HG03159 (cell line): ENCODE results near the gene KIRREL3.

Experiments used
- ATAC-seq: cut with Tn5 transposase; IDR thresholded peaks from one replicate; pipeline ENCODE4 v1.9.1; 2021; ENCODE audit warnings: mild to moderate bottlenecking, moderate library complexity; ENCODE audit not compliant: unreplicated experiment

KIRREL3 gene

DNA sequence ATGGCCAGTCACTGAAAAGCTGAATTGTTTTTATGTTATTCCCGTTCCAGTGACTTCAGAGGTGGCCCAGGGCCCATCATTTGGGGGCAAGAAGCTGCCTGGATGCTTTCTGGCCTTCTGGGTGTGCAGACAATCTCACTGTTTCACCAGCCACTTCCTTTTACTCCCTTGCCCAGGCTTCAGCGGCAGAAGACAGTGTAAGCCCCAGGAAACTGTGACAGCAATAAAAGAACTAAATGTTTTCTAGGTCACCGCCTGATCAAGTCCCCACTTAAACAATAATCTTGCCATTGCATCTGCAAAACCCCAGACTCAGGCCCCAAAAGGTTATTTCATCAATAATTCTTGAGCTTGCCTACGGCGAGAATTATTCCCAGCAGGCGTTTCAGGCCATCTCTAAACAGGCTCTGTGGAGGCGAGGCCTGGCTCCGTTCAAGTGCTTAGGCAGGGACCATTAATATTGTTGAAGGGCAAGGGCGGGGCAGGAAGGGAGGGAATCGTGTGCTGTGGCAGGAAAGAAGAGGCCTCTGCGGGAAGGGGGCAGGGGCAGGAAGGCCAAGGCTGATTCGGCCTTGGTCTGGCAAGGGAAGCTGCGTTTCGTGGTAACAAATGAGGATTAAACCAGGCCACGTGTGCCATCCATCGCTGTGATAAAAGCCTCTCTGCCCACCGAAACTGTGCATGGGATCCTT, 252.3 kb downstream of the KIRREL3 start:
- no peak for ATAC-seq

DNA sequence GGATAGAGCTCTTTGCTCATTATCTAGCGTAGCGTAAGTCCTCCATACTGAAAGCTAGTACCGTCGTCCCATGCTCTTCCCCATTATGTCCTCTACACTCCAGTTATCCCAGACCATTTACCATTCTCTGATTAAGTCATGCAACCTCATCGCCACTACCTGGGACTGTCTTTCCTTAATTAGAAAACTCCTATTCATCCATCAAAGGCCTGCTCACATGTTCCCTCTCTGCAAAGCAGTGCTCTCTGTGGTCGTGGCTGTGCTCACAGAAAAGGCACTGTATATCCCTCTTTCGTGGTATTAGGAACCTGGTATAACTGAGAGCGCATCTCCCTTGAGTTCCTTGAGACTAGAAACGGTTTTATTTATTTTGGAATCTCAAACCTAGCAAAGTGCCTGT, 253.3 kb downstream of the KIRREL3 start:
- ATAC-seq: no peak

DNA sequence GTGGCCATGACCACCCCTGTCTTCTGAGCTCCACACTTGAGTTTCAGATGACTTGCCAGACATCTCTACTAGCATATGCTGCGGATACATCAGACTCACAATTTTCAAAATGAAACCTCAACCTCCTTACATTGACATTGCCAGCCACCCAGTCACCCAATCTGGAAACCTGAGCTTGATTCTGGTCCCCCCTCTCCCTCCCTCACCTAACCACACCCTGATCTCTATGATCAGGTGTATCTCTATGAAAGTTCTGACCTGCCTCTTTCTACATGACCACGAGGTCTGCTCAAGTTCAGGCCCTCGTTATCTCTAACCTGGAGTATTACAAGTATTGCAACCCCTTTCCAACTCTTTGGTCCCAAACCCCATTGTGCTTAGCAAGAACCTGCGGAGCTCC, 254.1 kb downstream of the KIRREL3 start:
- ATAC-seq: no peak

DNA sequence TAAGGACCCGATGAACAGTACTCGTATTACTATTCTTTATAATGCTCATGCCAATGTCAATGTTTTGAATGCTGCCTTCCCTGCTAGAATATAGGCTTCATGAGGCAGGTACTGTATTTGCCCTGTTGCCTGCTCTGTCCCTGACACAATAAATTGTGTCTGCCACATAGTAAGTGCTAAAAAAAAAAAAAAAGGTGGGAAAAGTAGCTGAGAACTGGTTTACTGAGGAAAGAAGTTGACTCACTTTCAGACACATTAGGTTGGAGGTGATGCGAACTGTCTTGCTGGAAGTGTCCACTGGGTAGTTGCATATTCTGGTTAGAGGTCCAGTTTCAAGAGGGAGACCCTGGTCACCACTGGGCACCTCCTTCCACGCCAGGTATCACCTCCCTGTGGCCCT, 255.9 kb downstream of the KIRREL3 start:
- no peak for ATAC-seq

DNA sequence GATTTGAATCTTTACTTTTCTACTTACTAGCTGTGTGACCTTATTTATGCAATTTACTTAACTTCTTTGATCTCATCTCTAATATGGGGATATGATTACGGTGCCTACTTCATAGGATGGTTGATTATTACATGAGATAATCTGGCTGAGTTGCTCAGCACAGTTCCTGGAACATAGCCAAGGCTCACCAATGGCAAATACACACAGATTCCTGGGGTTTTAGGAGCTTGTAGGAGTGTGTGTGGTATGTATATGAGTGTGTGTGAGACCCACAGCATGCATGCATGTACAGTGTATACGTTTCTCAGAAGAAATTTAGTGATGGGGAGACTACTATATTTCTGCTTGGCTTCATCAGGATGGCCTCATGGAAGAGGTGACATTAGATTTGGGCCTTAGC, 256.9 kb downstream of the KIRREL3 start:
- no peak for ATAC-seq

DNA sequence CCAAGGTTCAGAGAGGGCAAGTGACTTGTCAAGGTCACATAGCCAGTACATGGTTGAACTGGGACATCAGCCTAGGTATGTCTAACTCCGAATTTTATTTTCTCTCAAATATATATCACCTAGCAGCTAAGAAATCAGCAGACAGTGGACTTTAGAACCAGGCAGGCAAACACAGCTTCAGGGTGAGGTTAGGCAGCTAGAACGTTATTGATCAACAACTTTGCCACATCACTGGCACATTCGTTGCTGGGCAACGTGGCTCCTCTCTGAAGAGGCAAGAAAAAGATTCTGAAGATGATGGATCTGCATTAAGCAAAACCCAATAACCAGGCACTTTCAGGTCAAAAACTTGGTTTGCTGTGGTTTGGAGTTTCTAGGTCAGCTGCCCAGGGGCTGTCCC, 258.0 kb downstream of the KIRREL3 start:
- ATAC-seq: no peak

DNA sequence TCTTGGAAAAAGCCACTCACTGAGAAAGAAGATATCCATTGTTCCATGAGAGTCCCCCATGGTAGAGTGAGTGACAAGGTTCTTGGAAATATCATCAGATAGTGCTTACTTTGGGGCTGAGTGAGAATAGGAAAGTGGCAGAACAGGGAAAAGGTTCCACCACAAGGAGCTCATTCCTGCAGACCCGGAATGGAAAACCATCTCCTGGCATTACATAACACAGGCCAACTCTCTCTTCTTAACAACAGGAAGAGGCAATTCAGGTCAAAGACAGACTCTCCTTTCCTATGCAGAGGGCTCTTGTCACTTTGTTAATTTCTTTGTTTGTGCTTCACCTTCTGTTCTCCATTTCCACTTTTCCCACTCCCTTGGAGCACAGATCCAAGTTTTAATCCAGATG, 259.7 kb downstream of the KIRREL3 start:
- ATAC-seq: no peak

DNA sequence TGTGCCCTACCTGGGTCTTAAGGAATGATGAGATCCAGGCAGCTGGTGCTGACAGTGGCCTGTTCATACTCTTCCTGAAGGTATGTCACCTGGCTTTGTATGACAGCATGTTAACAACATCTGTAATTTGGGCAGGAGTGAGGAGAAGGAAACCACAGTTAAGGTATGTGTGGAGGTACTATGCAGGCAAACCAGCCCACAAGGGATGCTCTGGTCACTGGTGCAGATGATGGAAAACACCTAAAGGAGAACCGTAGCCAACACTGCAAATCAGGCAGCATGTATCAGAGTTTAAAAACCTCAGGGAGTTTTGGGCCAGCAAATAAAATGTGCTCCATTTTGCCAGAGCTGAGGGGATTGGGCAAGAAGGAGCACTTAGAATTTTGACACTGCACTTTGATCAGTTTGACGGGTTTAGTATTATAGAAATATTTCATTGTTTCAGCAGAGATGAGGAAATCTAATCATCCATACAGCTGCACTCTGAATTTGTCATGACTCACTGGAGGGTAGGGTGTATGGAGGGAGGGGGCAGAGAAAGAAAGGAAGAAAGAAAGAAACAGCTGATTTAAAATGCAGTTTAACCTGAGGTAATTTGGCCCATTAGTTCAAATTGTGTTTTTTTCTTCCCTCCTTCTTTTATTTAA, 260.9 kb downstream of the KIRREL3 start:
- ATAC-seq: no peak

DNA sequence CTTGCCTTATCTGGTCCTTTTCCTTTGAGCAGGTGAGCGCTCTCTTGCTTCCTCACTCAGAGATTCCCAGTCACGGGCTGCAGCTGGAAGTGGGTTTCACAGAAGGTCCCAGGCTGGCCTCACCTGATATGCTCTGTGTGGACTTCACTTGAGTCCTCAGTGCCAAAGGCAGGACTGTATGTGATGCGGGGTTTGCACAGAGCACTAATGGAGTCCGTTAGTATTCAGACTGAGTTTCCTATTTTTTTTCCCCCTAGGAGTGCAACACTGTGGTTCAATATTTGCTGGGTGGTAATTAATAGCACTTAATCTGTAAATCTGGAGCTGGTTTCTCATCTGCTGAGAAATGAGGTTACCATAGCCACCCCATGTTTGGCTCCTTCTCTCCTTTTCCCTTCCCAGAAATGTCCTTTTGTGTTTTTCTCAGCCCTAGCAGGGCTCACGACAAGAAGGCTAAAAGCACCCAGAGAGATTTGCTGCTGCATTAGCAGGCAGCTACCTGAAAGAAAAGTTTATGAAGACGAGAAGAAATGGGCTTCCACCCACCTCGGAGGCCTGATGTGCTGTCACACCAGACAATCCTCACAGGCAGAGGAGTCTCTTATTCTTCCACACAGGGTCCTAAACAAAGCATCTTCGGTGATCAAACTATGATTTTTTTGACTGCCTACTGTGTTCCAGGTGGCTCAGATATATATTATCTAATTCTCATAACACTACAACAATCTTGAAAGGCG, 262.1 kb downstream of the KIRREL3 start:
- ATAC-seq: no peak

DNA sequence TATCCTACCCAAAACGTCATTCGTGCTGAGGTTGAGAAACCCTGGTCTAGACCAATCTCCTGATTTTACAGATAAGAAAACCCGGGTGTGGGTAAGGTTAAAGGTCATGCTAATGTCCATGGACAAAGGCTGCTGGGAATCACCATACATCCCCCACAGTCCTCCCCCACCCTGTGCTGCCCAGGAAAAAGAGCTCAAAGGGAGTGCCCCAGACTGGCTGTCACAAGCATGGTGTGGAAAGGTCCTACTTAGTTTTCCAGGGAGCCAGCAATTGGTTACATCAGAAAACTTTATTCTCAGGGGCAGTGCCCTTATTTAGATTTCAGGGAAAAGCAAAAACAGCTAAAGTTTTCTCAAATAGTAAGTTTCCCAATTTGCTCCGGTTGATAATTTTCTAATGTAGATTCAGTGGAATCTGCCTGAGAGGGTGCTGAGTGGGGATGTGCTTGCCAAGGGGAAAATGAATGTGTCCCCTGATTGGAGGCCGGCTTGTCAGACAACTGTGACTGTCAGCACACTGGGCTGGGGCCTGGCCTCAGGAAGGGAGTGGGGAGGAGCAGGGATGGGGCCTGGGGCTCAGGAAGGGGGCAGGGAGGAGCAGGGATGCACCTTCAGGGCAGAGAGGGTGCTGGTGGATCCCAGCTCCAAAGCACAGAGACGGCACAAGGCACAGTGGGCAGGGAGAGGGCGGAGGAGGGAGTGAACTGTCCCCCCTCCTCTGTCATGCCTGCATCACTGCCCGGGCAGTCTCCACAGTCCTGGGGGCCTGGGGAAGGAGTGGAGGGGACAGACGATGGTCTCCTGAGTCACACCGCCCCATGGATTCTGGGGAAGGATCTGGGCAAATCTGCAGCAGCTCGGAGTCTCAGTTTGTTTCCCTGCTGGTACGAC, 263.6 kb downstream of the KIRREL3 start:
- no peak for ATAC-seq

DNA sequence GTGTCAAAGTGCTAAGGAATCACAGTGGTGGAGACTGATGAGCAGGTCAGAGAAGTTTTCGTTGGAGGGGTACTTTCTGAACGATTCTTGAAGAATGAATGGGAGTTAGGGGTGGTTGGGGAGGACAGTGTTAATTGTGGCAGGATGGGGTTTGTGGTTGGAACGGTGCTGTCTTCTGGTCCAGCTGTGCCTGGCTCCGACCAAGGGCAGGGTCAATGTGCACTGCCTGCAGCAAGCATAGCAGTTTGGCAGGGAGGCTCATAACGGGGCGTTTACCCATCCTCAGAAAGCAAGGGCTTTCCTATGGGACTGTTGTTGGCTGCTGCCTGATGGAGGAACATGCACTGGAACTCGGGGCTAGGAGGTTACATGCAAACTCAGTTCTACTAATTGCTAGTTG, 265.8 kb downstream of the KIRREL3 start:
- ATAC-seq: no peak

DNA sequence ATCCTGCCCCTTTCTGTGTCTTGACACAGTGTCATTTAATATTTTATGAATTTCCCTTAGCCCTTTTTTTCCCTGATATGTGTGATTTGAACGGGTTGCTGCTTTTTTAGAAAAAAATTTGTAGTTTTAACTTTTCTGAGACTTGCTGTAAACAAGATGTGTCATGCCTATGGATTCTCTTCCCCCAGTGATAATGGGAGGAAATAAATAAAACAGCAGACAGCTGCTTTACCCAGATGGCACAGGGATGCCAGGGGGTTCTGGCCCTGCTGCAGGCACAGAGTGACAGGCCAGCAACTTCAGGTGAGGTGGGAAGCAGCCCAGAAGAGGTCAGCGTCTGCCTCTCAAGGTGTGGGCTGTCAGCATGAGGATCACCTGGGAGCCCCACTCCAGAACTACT, 266.9 kb downstream of the KIRREL3 start:
- no peak for ATAC-seq

DNA sequence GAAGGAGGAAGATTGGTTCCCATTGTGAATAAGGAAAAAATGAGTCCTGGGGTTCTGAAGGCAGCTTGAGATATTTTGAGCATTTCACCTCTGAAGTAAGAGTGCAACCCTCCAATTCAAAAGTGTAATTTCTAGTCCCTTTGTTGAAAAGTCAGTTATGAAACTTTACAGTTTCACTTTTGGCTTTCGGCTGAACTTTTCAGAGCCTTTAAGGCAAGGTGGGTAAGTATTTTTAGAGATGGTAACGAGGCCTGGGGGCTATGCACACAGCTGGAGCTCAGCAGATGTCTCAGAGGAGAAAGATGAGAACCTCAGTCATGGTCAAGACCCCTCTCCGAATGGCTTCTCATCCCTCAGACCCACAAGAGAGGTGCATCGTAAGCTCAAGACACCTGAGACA, 267.6 kb downstream of the KIRREL3 start:
- ATAC-seq: peak; percentile 76

DNA sequence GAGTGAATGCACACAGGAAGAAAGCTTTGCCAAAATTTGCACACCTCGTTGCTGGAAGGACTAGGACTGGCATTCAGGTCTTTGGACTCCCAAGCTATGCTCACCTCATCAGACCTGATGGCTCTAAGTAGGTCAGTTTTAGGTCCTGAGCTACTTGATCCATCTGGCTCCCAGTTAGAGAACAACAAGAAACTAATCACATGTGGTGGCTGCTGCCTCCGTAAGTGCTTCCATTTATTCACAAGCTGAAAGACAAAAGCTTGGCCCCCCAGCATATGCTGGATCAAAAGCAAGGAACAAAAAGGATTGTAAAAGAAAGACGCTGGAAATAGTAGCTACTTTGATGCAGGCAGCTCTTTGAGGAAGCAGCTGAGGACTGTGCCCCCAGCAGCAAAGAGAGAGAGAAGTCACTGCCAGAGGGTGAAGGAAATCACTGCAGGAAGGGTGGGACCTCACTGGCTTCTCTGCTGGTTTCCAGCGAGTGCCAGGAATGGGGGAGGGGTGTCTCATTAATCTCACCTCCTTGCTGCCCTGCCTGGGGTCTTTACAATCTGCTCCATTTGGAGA, 268.9 kb downstream of the KIRREL3 start:
- no peak for ATAC-seq

DNA sequence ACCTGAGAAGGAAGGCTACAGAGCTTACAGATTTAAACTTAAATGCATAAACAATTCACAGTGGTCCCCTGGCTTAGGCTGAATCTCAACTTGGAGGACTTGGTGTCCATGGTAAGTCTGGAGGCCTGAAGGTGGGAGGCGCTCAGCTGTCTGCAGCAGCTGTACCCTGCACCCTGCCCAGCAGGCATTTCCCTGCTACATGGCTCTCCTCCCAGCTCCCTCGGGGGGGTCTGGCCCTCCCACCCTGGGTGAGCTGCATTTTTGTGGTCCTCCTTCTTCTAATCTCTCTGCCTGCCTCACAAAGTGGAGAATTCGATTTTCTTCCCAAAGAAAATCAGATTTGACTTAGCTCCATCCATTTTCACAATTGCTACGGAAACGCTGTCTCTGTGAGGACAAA, 273.2 kb downstream of the KIRREL3 start:
- ATAC-seq: no peak

DNA sequence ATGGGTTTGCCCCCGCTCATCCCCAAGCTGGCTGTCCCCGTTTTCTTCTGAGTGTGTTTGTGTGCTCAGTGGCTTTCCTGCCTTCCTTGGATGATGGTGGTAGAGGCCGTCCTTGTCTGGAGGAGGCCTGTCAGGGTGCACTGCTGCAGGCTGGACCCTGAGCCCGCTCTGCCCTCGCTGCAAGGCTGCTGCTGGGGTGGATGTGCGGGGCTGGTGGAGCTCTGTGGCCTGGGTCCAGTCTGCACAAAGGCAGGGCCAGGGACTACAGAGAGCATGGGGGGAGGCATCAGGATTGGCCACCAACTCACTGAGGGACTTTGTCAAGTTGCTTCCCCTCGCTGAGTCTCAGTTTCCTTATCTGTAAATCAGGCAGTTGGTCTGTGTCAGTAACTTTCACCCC, 275.0 kb downstream of the KIRREL3 start:
- ATAC-seq: no peak

DNA sequence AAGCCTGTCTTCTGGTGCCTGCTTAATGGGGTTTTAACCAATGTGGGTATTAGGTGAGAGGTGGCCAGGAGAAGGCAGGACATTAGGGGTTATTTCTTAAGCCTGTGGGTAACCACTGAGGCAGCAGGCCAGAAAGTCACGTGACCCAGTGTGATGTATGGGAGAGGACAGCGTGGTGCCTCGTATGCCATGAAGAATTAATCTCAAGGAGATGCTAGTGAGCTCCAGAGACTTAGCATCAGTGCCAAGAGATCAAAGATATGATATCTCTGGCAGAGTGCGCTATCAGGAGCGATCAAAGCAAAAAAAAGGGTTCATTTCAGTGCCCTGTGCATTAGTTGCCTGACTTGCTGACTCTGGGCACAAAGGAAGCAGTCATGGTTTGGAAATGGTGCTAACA, 275.5 kb downstream of the KIRREL3 start:
- ATAC-seq: no peak

DNA sequence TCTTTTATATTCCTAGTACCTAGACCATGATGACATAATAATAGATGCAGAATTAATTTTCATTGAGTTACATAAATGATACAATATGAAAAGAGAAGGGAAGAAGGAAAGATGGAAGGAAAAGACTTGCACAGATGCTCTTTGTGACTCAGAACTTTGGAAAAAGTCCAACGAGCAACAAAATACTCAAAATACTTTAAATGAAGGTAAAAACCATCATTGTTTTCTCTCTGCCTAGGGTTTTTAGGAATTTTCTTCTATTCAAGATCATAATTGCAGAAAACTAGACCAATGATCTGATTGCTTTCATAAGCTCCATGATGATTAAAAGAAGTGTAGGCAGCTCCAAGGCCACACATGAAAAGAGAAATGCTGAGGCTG, 276.9 kb downstream of the KIRREL3 start:
- no peak for ATAC-seq

DNA sequence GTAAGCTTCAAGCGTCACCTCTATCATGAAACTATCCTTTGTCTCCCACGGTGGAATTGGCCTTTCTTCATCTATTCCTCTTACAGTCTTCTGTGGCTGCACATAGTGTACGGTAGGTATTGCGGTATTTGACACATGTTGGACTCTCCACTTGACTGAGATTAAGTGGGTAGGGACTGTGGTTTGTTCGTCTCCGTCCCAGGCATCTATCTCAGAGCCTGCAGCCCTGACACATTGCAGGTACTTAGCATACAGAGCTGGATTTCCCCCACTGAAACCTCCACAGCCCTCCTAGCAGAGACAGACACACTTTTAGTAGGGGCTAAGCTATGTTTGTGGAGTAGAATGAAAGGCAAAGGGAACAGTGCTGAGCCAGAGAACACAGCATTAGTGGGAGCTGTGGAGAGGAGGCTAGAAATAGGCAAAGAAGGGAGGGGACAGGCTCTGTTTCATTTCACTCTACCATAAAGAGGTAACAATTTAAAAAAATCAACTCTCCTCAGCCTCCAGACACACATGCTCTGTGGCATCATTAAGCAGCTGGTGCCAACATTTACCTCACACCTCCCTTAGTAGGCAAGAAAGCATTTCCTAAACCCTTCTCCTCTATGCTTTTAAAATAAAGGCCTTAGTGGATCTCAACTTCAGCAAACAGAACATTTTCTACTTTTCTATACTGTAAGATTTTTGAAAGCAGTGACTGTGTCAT, 277.5 kb downstream of the KIRREL3 start:
- ATAC-seq: no peak

DNA sequence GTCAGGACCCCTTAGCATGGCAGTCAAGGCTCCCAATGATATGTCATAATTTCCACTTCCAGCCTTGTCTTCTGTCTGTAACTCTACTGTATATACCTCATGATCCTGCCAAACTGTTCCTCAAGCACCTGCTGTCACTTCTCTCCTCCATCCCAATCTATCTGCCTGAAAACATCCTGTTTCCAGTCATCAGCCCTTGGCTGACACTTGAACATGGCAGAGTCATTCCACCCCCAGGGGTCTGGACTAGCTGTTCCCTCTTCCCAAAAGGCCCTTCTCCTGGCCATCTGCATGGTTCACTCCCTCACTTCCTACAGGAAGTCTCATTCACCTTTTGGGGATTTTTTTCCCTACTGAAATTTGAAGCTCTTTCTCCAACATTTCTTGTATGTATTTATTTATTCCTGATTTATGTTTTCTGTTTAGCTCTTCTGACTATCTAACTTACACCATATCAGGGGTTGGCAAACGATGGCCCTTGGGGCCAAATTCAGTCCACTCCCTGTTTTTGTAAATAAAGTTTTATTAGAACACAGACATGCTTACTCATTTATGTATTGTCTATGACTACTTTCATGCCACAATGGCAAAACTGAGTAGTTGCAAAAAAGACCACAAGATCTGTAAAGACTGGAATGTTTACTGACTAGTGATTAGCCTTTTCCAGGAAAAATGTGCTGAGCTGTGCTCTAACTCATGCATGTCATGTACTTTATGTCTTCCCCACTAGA, 278.4 kb downstream of the KIRREL3 start:
- no peak for ATAC-seq
